ENCODE measurements around the gene JAML.
"Not testable (repeated sequence)": the region's sequence is repeated elsewhere in the genome, so short reads cannot be mapped to it uniquely, and the experiment has no call there.

Gene JAML

DNA sequence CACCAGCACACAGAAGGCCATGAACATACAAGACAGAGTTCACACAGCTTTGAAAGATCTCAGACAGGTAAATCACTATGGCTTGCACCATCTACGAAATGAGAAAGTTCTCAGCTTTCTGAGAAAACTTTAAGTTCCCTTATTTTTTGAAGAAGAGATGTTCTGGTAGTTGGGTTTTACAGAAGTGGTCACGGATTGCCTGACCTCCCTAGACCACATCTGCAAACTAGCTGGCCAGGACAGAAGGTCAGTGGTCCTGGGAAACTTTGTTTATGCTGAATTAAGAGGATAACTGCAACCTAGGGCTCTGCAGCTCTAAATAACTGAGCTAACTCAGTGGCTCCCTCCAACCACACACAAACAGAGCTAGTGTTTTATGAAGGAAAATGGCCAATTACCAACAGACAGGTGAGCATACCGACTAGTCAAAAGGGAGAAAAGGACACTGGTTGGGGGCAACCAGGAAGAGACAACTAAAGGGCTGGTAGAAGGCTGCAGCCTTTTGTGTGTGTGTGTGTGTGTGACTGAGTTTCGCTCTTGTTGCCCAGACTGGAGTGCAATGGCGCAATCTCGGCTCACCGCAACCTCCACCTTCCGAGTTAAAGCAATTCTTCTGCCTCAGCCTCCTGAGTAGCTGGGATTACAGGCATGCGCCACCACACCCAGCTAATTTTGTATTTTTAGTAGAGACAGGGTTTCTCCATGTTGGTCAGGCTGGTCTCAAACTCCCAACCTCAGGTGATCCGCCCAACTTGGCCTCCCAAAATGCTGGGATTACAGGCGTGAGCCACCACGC, 39.8 kb downstream of the JAML start:
- TF ChIP-seq, protein P1, sequence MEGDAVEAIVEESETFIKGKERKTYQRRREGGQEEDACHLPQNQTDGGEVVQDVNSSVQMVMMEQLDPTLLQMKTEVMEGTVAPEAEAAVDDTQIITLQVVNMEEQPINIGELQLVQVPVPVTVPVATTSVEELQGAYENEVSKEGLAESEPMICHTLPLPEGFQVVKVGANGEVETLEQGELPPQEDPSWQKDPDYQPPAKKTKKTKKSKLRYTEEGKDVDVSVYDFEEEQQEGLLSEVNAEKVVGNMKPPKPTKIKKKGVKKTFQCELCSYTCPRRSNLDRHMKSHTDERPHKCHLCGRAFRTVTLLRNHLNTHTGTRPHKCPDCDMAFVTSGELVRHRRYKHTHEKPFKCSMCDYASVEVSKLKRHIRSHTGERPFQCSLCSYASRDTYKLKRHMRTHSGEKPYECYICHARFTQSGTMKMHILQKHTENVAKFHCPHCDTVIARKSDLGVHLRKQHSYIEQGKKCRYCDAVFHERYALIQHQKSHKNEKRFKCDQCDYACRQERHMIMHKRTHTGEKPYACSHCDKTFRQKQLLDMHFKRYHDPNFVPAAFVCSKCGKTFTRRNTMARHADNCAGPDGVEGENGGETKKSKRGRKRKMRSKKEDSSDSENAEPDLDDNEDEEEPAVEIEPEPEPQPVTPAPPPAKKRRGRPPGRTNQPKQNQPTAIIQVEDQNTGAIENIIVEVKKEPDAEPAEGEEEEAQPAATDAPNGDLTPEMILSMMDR (IDR thresholded peaks at IDR 0.05; ENCODE audit: low read length): no peak
- no peak for TF ChIP-seq EZH2 (IDR thresholded peaks at IDR 0.05; ENCODE audit: borderline replicate concordance, low read length)
- Histone ChIP-seq H3K4me3 (ENCODE audit: low read depth, low read length, poor library complexity, severe bottlenecking) (no peak overlapping the region), H3F3A (ENCODE audit: insufficient read depth, low read length) (no peaks in the 10 kb centered on the region), H3K4me2 (ENCODE audit: low read length) (no peak overlapping the region), H3K4me1 (ENCODE audit: insufficient read depth, low read length, severe bottlenecking) (peaks cover 4% of the 10 kb centered on the region), H4K20me1 (ENCODE audit: insufficient read depth, low read length) (no peaks in the 10 kb centered on the region), H3K9me2 (ENCODE audit: low read depth, low read length) (no peaks in the 10 kb centered on the region), H3K27me3 (ENCODE audit: insufficient read depth, low read length) (no peaks in the 10 kb centered on the region), H3K79me2 (ENCODE audit: insufficient read depth, low read length) (no peaks in the 10 kb centered on the region), H2AFZ (ENCODE audit: low read length) (no peak overlapping the region), H3K36me3 (ENCODE audit: insufficient read depth, low read length) (no peaks in the 10 kb centered on the region), H3K9ac (ENCODE audit: low read length) (no peak overlapping the region), H3K9me3 (ENCODE audit: low read length) (no peaks in the 10 kb centered on the region), H3K27ac (ENCODE audit: low read depth, low read length, poor library complexity, severe bottlenecking) (no peak overlapping the region)

DNA sequence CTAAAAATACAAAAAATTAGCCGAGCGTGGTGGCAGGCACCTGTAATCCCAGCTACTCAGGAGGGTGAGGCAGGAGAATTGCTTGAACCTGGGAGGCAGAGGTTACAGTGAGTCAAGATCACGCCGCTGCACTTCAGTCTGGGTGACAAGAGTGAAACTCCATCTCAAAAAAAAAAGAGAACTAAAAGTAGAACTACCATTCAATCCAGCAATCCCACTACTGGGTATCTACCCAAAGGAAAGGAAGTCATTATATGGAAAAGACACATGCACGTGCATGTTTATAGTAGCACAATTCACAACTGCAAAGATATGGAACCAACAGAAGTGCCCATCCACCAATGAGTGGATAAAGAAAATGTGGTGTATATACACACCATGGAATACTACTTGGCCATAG, 41.1 kb downstream of the JAML start:
- H3K9ac ChIP-seq (ENCODE audit: low read length); H3K4me3 ChIP-seq (ENCODE audit: low read depth, low read length, poor library complexity, severe bottlenecking); H3K9me2 ChIP-seq (ENCODE audit: low read depth, low read length); H3K79me2 ChIP-seq (ENCODE audit: insufficient read depth, low read length); H3K4me2 ChIP-seq (ENCODE audit: low read length); H3K27ac ChIP-seq (ENCODE audit: low read depth, low read length, poor library complexity, severe bottlenecking); H4K20me1 ChIP-seq (ENCODE audit: insufficient read depth, low read length); H2AFZ ChIP-seq (ENCODE audit: low read length); H3K27me3 ChIP-seq (ENCODE audit: insufficient read depth, low read length); H3F3A ChIP-seq (ENCODE audit: insufficient read depth, low read length); H3K9me3 ChIP-seq (ENCODE audit: low read length); H3K4me1 ChIP-seq (ENCODE audit: insufficient read depth, low read length, severe bottlenecking); H3K36me3 ChIP-seq (ENCODE audit: insufficient read depth, low read length): not testable (repeated sequence)

DNA sequence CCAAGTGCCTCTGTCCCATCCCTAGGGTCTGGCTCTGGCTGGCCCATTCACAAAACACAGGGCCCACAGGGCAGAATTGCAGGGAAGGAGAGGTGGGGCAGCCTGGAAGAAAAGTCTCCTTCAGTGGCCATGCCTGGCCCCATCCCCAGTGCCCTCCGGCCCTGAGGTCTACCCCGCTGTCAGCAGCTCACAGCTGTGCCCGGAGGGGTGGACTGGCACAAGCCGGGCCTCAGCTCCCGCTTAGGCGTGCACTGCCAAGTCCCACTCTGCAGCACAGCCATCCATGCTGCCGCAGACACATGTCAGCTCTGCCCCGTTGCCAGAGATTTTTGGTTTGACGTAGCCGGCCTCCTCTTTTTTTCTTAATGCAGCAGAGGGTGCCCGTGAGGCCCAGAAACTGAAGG, 44.5 kb downstream of the JAML start:
- H3K9me2 ChIP-seq (ENCODE audit: low read depth, low read length): no peaks in the 10 kb centered on the region
- H3K4me2 ChIP-seq (ENCODE audit: low read length): peak overlapping the region; percentile 17; the same call in 1 of the 2 replicates
- H3K27me3 ChIP-seq (ENCODE audit: insufficient read depth, low read length): no peaks in the 10 kb centered on the region
- H3K9ac ChIP-seq (ENCODE audit: low read length): no peak overlapping the region
- no peaks in the 10 kb centered on the region for H3K36me3 ChIP-seq (ENCODE audit: insufficient read depth, low read length)
- no peaks in the 10 kb centered on the region for H3K9me3 ChIP-seq (ENCODE audit: low read length)
- H4K20me1 ChIP-seq (ENCODE audit: insufficient read depth, low read length): no peaks in the 10 kb centered on the region
- no peaks in the 10 kb centered on the region for H3K79me2 ChIP-seq (ENCODE audit: insufficient read depth, low read length)
- peaks cover 5% of the 10 kb centered on the region for H3K4me1 ChIP-seq (ENCODE audit: insufficient read depth, low read length, severe bottlenecking)
- H3K4me3 ChIP-seq (ENCODE audit: low read depth, low read length, poor library complexity, severe bottlenecking): no peak overlapping the region
- no peaks in the 10 kb centered on the region for H3F3A ChIP-seq (ENCODE audit: insufficient read depth, low read length)
- TF ChIP-seq, protein P1 (IDR thresholded peaks at IDR 0.05; ENCODE audit: low read length): no peak
- no peak for TF ChIP-seq EZH2 (IDR thresholded peaks at IDR 0.05; ENCODE audit: borderline replicate concordance, low read length)
- no peak overlapping the region for H3K27ac ChIP-seq (ENCODE audit: low read depth, low read length, poor library complexity, severe bottlenecking)
- no peak overlapping the region for H2AFZ ChIP-seq (ENCODE audit: low read length)

DNA sequence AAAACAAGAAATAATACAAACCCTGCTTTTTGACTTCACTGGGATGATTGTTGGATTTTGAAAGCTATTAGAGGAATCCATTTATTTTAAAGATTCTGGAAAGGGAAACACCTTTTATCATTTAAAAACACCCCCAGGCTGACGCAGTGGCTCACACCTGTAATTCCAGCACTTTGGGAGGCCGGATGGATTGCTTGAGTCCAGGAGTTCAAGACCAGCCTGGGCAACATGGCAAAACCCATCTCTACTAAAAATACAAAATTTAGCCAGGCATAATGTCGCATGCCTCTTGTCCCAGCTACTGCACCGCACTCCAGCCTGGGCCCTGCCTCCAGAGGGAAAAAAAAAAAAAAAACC, 48.1 kb downstream of the JAML start:
- TF ChIP-seq EZH2 (IDR thresholded peaks at IDR 0.05; ENCODE audit: borderline replicate concordance, low read length): no peak
- TF ChIP-seq, protein P1 (IDR thresholded peaks at IDR 0.05; ENCODE audit: low read length): no peak
- Histone ChIP-seq H3K9me3 (ENCODE audit: low read length) (no peaks in the 10 kb centered on the region), H3K79me2 (ENCODE audit: insufficient read depth, low read length) (no peaks in the 10 kb centered on the region), H3K4me1 (ENCODE audit: insufficient read depth, low read length, severe bottlenecking) (peaks cover 5% of the 10 kb centered on the region), H3K36me3 (ENCODE audit: insufficient read depth, low read length) (no peaks in the 10 kb centered on the region), H3K9me2 (ENCODE audit: low read depth, low read length) (no peaks in the 10 kb centered on the region), H3K4me3 (ENCODE audit: low read depth, low read length, poor library complexity, severe bottlenecking) (no peak overlapping the region), H3K4me2 (ENCODE audit: low read length) (no peak overlapping the region), H4K20me1 (ENCODE audit: insufficient read depth, low read length) (no peaks in the 10 kb centered on the region), H2AFZ (ENCODE audit: low read length) (no peak overlapping the region), H3K27me3 (ENCODE audit: insufficient read depth, low read length) (no peaks in the 10 kb centered on the region), H3K9ac (ENCODE audit: low read length) (no peak overlapping the region), H3F3A (ENCODE audit: insufficient read depth, low read length) (no peaks in the 10 kb centered on the region), H3K27ac (ENCODE audit: low read depth, low read length, poor library complexity, severe bottlenecking) (no peak overlapping the region)

All from OCI-LY1 (cell line).